ENCODE results near the gene PPP1R3E.
"Not testable (repeated sequence)": the region's sequence is repeated elsewhere in the genome, so short reads cannot be mapped to it uniquely, and the experiment has no call there.

Gene PPP1R3E

GRCh38 chr14:23297611-23298277, 4.9 kb downstream of the PPP1R3E start:
- no peak for DNase-seq (ENCODE audit: low spot score)

GRCh38 chr14:23297096-23297495, 5.6 kb downstream of the PPP1R3E start:
- no peak for DNase-seq (ENCODE audit: low spot score)

GRCh38 chr14:23296012-23296777, 6.5 kb downstream of the PPP1R3E start:
- DNase-seq (ENCODE audit: low spot score): no peak

GRCh38 chr14:23294734-23295561, 7.7 kb downstream of the PPP1R3E start:
- DNase-seq (ENCODE audit: low spot score): no peak

GRCh38 chr14:23286902-23287479, 15.7 kb downstream of the PPP1R3E start:
- DNase-seq (ENCODE audit: low spot score): no peak

- DNase-seq (ENCODE audit: low spot score): peak; percentile 98
These were observed 16.4 kb downstream of the PPP1R3E start, which contains the start of gene HOMEZ for GRCh38 chr14:23286020-23286901. TSS of gene HOMEZ (minus strand) at chr14:23286132. CDS start at chr14:23285952, 180 bp downstream.

GRCh38 chr14:23285530-23286019, 17.1 kb downstream of the PPP1R3E start:
- DNase-seq (ENCODE audit: low spot score): no peak

GRCh38 chr14:23284654-23285529, 17.8 kb downstream of the PPP1R3E start:
- DNase-seq (ENCODE audit: low spot score): no peak

GRCh38 chr14:23281247-23281646, 21.4 kb downstream of the PPP1R3E start:
- DNase-seq (ENCODE audit: low spot score): no peak

GRCh38 chr14:23277928-23278327, 24.7 kb downstream of the PPP1R3E start:
- DNase-seq (ENCODE audit: low spot score): not testable (repeated sequence)

- DNase-seq (ENCODE audit: low spot score): no peak
These were observed 25.5 kb downstream of the PPP1R3E start for GRCh38 chr14:23277189-23277588.

- no peak for DNase-seq (ENCODE audit: low spot score)
These were observed 27.2 kb downstream of the PPP1R3E start for GRCh38 chr14:23275412-23275811.

- no peak for DNase-seq (ENCODE audit: low spot score)
These were observed 33.5 kb downstream of the PPP1R3E start for GRCh38 chr14:23269193-23269592.

- DNase-seq (ENCODE audit: low spot score): not testable (repeated sequence)
These were observed 41.8 kb downstream of the PPP1R3E start for GRCh38 chr14:23260849-23261248.

- DNase-seq (ENCODE audit: low spot score): no peak
These were observed 43.2 kb downstream of the PPP1R3E start for GRCh38 chr14:23259426-23259825.

- DNase-seq (ENCODE audit: low spot score): no peak
These were observed 44.4 kb downstream of the PPP1R3E start for GRCh38 chr14:23258256-23258655.

- no peak for DNase-seq (ENCODE audit: low spot score)
These were observed 50.0 kb downstream of the PPP1R3E start for GRCh38 chr14:23252420-23253333.

GRCh38 chr14:23252006-23252405, 50.7 kb downstream of the PPP1R3E start:
- DNase-seq (ENCODE audit: low spot score): no peak

- DNase-seq (ENCODE audit: low spot score): no peak
These were observed 52.8 kb downstream of the PPP1R3E start for GRCh38 chr14:23249824-23250223.
